Brain microvascular endothelial cell (primary cell): Measurements from ENCODE around the gene SPATC1L.

Experiments used
- DNase-seq: peaks from one replicate; pipeline ENCODE4 v3.0.0-alpha.2; 2020
- H3K27ac ChIP-seq: fragments of 250-450 bp; sonication (Bioruptor Pico); 2 replicates; pipeline ENCODE4 v1.5.1; 2020; ENCODE audit warnings: mild to moderate bottlenecking, moderate library complexity
- H3K27me3 ChIP-seq: fragments of 250-450 bp; sonication (Bioruptor Pico); replicated peaks from 2 replicates; pipeline ENCODE4 v1.5.1; 2020; ENCODE audit warnings: mild to moderate bottlenecking
- H3K36me3 ChIP-seq: fragments of 250-450 bp; sonication (Bioruptor Pico); replicated peaks from 2 replicates; pipeline ENCODE4 v1.5.1; 2020; ENCODE audit warnings: mild to moderate bottlenecking
- H3K4me3 ChIP-seq: 2 replicates; pipeline ENCODE4 v1.5.1; 2011; ENCODE audit warnings: low read depth, mild to moderate bottlenecking, control low read depth, low read length, moderate library complexity
- in situ Hi-C: cut with HindIII; loops from 2 replicates; pipeline ENCODE4 v1.10.0; 2017; ENCODE audit warnings: low sequenced_read_pairs, low pct_ligation_motif_present
- TF ChIP-seq, protein P1 (sequence below): IDR thresholded peaks from 2 replicates; pipeline ENCODE4 v1.5.1; 2011; ENCODE audit warnings: low read depth, mild to moderate bottlenecking, moderate library complexity, low read length, control low read depth, inconsistent platforms; ENCODE audit errors: missing control alignments

The SPATC1L gene

DNA sequence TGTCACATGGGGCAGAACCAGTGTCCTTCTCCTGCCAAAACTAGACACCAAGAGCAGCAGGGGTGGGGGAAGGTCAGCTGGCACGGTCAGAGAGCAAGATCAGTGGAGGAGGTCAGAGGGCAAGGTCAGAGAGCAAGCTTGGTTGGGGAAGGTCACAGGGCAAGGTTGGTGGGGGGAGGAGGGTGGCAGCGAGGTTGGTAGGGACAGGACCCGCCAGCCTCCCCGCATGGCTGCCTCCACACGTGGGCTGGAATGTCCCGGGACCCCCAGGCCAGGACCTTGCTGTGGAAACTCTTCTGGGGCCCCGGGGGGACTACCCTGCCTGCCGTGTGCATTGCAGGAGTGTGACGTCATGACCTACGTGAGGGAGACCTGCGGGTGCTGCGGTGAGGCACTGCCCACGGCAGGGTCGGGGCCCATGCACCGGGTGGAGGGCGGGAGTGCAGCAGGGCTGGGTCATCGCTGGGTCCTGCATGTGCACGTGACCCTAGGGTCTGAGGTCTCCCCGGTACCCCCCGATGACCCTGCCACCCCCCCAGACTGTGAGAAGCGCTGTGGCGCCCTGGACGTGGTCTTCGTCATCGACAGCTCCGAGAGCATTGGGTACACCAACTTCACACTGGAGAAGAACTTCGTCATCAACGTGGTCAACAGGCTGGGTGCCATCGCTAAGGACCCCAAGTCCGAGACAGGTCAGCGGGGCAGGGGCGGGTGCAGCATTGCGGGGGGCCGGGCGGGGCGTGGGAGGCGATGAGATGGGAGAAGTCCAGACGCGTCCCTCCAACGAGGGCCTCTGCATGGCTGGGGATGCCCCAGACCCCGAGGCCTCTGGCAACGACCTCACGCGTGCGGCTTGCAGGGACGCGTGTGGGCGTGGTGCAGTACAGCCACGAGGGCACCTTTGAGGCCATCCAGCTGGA is 59.1 kb downstream of the SPATC1L start:
- TF ChIP-seq, protein P1, sequence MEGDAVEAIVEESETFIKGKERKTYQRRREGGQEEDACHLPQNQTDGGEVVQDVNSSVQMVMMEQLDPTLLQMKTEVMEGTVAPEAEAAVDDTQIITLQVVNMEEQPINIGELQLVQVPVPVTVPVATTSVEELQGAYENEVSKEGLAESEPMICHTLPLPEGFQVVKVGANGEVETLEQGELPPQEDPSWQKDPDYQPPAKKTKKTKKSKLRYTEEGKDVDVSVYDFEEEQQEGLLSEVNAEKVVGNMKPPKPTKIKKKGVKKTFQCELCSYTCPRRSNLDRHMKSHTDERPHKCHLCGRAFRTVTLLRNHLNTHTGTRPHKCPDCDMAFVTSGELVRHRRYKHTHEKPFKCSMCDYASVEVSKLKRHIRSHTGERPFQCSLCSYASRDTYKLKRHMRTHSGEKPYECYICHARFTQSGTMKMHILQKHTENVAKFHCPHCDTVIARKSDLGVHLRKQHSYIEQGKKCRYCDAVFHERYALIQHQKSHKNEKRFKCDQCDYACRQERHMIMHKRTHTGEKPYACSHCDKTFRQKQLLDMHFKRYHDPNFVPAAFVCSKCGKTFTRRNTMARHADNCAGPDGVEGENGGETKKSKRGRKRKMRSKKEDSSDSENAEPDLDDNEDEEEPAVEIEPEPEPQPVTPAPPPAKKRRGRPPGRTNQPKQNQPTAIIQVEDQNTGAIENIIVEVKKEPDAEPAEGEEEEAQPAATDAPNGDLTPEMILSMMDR = no peak
- Histone ChIP-seq H3K27me3 (no peaks in the 10 kb centered on the region), H3K27ac (no peak overlapping the region), H3K36me3 (peaks cover 90% of the 10 kb centered on the region), H3K4me3 (no peak overlapping the region)
- DNase-seq = no peak
- in situ Hi-C loops = no loop called here

DNA sequence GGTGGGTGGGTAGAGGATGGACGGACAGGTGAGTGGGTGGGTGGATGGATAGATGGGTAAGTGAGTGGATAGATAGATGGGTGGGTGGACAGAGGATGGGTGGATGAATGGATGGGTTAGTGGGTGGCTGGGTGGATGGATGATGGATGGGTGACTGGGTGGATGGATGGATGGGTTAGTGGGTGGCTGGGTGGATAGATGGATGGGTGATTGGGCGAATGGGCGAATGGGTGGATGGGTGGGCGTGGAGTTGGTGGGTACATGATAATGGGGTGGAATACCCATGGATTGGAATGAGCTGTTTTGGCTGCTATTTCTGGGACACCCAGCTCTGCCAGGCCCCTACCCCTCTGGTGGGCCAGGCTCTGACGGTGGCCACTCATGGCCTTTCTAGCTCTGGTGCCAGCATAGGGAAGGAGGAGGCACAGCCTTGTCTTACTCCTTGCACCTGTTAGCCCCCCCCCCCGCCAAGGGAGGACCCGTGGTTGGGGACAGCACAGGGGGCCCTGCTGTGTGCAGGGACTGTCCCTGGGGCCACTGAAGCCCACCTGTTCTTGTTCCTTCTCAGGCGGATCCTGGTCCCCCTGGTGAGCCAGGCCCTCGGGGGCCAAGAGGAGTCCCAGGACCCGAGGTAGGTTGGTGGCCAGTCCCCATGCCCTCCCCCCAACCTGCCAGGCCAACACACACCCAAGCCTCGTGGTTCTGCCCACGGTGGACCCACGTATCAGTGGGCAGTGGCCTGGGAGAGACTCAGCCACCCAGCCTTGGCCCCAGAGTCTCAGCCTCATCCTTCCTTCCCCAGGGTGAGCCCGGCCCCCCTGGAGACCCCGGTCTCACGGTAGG is 60.0 kb downstream of the SPATC1L start:
- TF ChIP-seq, protein P1 = no peak
- Histone ChIP-seq H3K36me3 (peaks cover 93% of the 10 kb centered on the region), H3K27ac (no peak overlapping the region), H3K27me3 (no peaks in the 10 kb centered on the region), H3K4me3 (no peak overlapping the region)
- no peak for DNase-seq
- in situ Hi-C loops = no loop called here

DNA sequence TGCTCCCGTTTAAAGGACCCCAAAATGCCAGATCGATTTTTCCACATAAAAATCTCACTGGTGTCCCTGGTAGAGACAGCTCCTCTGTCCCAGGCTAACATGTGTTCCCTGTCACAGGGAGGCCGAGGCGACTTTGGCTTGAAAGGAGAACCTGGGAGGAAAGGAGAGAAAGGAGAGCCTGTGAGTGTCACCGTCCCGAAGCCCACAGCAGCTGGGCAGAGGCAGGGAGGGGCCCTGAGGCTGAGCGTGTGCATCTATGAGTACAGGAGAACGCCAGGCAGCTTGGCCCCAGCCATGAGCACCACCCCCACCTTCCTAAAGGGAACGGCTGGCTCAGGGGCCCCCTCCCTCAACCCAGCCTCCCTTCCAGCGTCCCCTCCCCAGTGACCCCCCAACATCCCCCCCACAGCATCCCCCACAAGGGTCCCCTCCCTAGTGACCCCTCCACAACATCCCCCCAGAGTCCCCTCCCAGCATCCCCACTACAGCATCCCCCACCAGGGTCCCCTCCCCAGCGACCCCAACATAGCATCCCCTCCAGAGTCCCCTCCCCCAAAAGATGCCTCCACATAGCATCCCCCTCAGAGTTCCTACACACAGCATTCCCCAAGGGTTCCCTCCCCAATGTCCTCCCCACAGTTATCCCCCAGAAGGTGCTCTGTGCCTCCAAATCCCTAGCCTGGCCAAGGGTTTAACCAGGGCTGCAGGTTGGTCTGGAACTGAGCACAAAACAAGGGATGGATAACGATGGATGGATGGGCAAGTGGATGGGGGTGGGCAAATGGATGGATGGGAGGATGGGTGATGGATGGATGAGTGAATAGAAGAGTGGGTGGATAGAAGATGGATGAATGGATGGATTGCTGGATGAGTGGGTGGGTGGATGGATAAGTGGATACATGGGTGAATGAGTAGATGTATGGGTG is 61.2 kb downstream of the SPATC1L start:
- in situ Hi-C loops = no loop called here
- TF ChIP-seq, protein P1 = no peak
- peak overlapping the region; percentile 56 for H3K27ac ChIP-seq
- no peak overlapping the region for H3K4me3 ChIP-seq
- DNase-seq = no peak
- peaks cover 93% of the 10 kb centered on the region for H3K36me3 ChIP-seq
- no peaks in the 10 kb centered on the region for H3K27me3 ChIP-seq

DNA sequence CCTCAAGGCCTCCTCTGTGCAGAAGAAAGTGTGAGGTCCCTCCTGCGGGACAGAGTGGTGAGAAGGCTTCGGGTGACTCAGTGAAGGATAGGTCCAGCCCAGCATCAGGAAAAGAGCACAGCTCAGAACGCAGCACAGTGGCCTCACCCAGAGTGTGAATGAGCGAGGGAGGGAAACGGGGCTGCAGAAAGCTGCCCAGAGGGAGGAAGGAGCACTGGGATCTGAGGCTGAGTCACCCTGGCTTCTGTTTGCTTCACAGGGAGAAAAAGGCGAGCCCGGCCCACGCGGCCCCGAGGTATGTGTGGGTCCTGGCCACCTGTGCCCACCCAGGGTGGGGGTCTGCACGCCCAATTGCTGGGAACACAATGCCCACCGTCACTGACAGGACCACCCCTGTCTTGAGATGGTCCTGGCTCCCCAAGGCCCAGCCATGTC is 62.0 kb downstream of the SPATC1L start:
- Histone ChIP-seq H3K36me3 (peaks cover 93% of the 10 kb centered on the region), H3K27ac (peak overlapping the region; percentile 56), H3K4me3 (no peak overlapping the region), H3K27me3 (no peaks in the 10 kb centered on the region)
- DNase-seq = peak; percentile 84
- in situ Hi-C loops = no loop called here
- TF ChIP-seq, protein P1 = peak; percentile 5

DNA sequence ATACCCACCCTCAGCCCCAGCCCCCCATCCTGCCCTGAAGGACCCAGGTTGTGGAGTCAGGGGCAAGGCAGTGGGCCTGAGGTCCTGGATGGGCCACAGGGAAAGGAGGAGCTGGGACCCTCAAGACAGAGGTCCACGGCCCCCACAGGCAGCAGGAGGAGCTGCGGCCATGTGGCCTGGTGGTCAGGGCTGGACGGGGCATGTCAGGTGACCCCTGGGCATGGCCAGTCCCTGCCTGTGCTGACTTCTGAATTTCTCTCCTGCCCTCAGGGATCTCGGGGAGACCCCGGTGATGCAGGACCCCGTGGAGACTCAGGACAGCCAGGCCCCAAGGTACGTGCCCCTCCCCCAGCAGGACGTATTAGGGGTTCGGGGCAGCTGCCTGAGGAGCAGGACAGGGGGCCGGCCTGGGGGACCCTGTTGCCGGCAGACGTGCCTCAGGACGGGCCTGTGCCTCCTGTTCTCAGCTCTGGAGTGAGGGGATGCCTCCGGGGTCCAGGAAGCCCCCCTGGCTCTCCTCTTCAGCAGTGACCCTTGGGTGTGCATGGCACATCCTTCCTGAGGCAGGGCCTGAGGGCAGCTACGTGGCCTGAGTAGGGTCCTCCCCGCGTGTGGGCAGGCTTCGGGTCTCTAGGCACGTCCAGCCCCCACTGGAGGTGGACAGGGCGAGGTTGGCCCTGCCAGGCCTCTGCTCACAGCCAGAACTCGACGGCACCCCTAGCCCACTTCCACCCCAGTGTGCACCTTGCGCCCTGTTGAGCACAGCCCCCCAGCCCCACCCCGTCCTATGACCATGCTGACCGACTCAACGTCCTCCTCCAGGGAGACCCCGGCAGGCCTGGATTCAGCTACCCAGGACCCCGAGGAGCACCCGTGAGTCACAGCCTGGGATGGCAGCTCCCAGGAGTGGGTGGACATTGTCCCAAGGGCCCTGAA is 62.7 kb downstream of the SPATC1L start:
- no peak for DNase-seq
- Histone ChIP-seq H3K36me3 (peaks cover 93% of the 10 kb centered on the region), H3K27me3 (no peaks in the 10 kb centered on the region), H3K4me3 (no peak overlapping the region), H3K27ac (peak overlapping the region; percentile 56)
- TF ChIP-seq, protein P1 = peak; percentile 17
- in situ Hi-C loops = no loop called here
